Endodermal cell (in vitro differentiated cells): ENCODE results near the gene TIAL1. TPM values are rescaled to one million over a fixed set of nuclear protein-coding genes. Genes with fewer than 3 reads are reported as not detected.

Source experiments
- DNase-seq: peaks from one replicate; pipeline ENCODE4 v3.0.0-alpha.2; 2017
- H3K27ac ChIP-seq: 2 replicates; pipeline ENCODE4 v1.5.1; 2013; ENCODE audit warnings: mild to moderate bottlenecking, low read depth, low read length, moderate library complexity
- H3K27me3 ChIP-seq: 2 replicates; pipeline ENCODE4 v1.6.1; 2013; ENCODE audit warnings: mild to moderate bottlenecking, low read length, moderate library complexity; ENCODE audit not compliant: insufficient read depth, control insufficient read depth, poor library complexity, severe bottlenecking
- H3K36me3 ChIP-seq: 2 replicates; pipeline ENCODE4 v1.7.0; 2013; ENCODE audit warnings: mild to moderate bottlenecking, low read length, moderate library complexity; ENCODE audit not compliant: control insufficient read depth, insufficient read depth
- H3K4me1 ChIP-seq: one replicate; pipeline ENCODE4 v1.7.0; 2013; ENCODE audit warnings: low read length; ENCODE audit not compliant: control insufficient read depth, insufficient read depth
- H3K4me3 ChIP-seq: 2 replicates; pipeline ENCODE4 v1.5.1; 2013; ENCODE audit warnings: mild to moderate bottlenecking, low read length, moderate library complexity
- H3K9ac ChIP-seq: 2 replicates; pipeline ENCODE4 v1.6.1; 2013; ENCODE audit warnings: mild to moderate bottlenecking, low read length, moderate library complexity; ENCODE audit not compliant: poor library complexity, severe bottlenecking; ENCODE audit errors: extremely low read depth
- H3K9me3 ChIP-seq: 2 replicates; pipeline ENCODE4 v1.6.1; 2013; ENCODE audit warnings: mild to moderate bottlenecking, low read length, moderate library complexity; ENCODE audit not compliant: control insufficient read depth
- H3K27ac Mint-ChIP-seq: 2 replicates; pipeline ENCODE4 v1.8.0; 2020; ENCODE audit warnings: mixed read lengths
- H3K27me3 Mint-ChIP-seq: 2 replicates; pipeline ENCODE4 v1.8.0; 2021; ENCODE audit warnings: mild to moderate bottlenecking, mixed read lengths; ENCODE audit not compliant: insufficient read depth
- H3K36me3 Mint-ChIP-seq: 2 replicates; pipeline ENCODE4 v1.8.0; 2020; ENCODE audit warnings: low read depth, mixed read lengths
- H3K4me1 Mint-ChIP-seq: 2 replicates; pipeline ENCODE4 v1.8.0; 2020; ENCODE audit warnings: mixed read lengths
- H3K4me3 Mint-ChIP-seq: 2 replicates; pipeline ENCODE4 v1.8.0; 2020; ENCODE audit warnings: mild to moderate bottlenecking, moderate library complexity, mixed read lengths
- H3K9me3 Mint-ChIP-seq: 2 replicates; pipeline ENCODE4 v1.8.0; 2020; ENCODE audit warnings: mild to moderate bottlenecking, mixed read lengths
- CTCF ChIP-seq: fragments of 200-600 bp; sonication (generic); conservative IDR thresholded peaks from 2 replicates; pipeline ENCODE4 v1.5.0; 2021; ENCODE audit warnings: antibody characterized with exemption, mild to moderate bottlenecking
- WGBS, 2 experiments: methylation state at CpG; one replicate each; pipeline versions ENCODE4 v1.1.5 to v1.1.7; 2013; ENCODE audit warnings: missing lambda C conversion rate in 2 of 2, mixed read lengths in 1 of 2; ENCODE audit not compliant: insufficient coverage in 1 of 2, insufficient read length in 1 of 2; 5-methylcytosine and 5-hydroxymethylcytosine counted together
- total RNA-seq, 2 donors: library from RNA; stranded (reverse); fragmentation: NEBNext Ultra II Directional in 1 of 2; extraction: Animal tissue kit (Norgen Biotek cat#: 25700) in 1 of 2; gene quantifications; 2 replicates in 1 of 2; 3 replicates in 1 of 2; pipeline ENCODE4 v1.2.1, GENCODE V29; 2021

The TIAL1 gene
- total RNA-seq, 2 donors from 2014 or later = 156 to 176 TPM

DNA sequence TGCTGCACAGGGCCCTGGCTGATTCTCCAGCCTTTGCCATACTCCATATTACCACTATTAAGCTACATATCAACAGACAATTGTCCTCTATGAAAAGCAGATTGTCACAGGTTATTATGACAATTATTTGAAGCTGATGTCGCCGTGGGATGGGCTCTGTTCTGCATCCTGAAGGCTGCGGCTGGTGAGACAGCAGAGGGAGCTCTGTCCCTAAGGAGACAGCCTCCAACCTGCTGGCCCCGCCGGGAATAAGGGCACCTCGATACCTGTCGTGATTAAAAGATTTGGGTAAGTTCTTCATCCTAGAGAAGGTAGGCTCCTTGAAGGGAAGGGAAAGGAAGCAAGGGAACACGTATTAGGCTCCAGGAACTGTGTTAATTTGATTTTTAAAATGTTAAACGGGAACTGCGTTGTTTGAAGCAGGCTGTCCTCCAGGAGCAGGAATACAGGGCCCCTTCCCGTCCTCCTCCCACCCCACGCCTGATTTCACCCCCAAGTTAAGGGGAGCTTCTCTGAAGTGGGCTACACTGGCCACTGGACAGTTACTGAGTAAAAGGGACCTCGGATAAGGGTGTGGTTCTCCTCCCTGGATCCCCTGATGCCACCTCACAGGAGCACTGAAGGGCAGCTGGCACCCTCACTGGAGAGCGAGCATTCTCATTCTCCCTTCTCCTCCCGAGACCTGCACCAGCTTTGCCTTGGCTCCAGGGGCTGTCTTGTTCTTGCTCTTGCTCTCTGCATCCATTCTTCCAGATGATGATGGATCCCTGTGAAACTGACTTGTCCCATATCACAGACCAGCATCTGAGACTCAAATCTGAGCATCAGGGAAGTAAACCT, 11.8 kb upstream of the TIAL1 start:
- 47 to 50% methylated on average over 14 to 15 of the region's 15 CpGs for WGBS, 2 experiments

DNA sequence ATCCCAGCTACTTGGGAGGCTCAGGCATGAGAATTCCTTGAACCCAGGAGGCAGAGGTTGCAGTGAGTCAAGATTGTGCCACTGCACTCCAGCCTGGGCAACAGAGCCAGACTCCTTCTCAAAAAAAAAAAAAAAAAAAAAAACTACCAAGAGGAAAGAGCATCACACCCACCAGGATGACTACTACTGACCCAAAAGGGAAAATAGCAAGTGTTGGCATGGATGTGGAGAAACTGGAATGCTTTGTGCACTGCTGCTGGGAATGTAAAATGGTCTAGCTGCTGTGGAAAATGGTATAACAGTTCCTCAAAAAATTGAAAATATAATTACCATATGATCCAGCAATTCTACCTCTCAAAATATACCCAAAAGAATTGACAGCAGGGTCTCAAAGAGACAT, 7.7 kb upstream of the TIAL1 start:
- Mint-ChIP-seq H3K36me3 (no peaks in the 10 kb centered on the region), H3K27ac (no peak overlapping the region), H3K27me3 (peaks cover 6% of the 10 kb centered on the region), H3K9me3 (no peaks in the 10 kb centered on the region), H3K4me3 (no peak overlapping the region), H3K4me1 (peaks cover 2% of the 10 kb centered on the region)
- Histone ChIP-seq H3K36me3 (no peaks in the 10 kb centered on the region), H3K4me1 (no peaks in the 10 kb centered on the region), H3K4me3 (no peak overlapping the region), H3K27ac (no peak overlapping the region), H3K9me3 (no peaks in the 10 kb centered on the region), H3K9ac (no peak overlapping the region), H3K27me3 (no peaks in the 10 kb centered on the region)
- TF ChIP-seq CTCF = no peak
- no peak for DNase-seq

More for the DNA sequence above, 11.8 kb upstream of the TIAL1 start:
- Histone ChIP-seq H3K27me3 (no peaks in the 10 kb centered on the region), H3K27ac (no peak overlapping the region), H3K4me1 (no peaks in the 10 kb centered on the region), H3K36me3 (no peaks in the 10 kb centered on the region), H3K4me3 (no peak overlapping the region), H3K9me3 (peaks cover 10% of the 10 kb centered on the region), H3K9ac (no peak overlapping the region)
- Mint-ChIP-seq H3K27me3 (peaks cover 8% of the 10 kb centered on the region), H3K9me3 (peaks cover 10% of the 10 kb centered on the region), H3K4me3 (no peak overlapping the region), H3K4me1 (peaks cover 2% of the 10 kb centered on the region), H3K27ac (no peak overlapping the region), H3K36me3 (peaks cover 2% of the 10 kb centered on the region)
- peak; percentile 87 for TF ChIP-seq CTCF
- DNase-seq = peak; percentile 83

GRCh38 chr10:119602241-119603095, 5.7 kb upstream of the TIAL1 start:
- Mint-ChIP-seq H3K4me3 (no peak overlapping the region), H3K27me3 (no peaks in the 10 kb centered on the region), H3K36me3 (peaks cover 6% of the 10 kb centered on the region), H3K27ac (no peak overlapping the region), H3K4me1 (no peaks in the 10 kb centered on the region), H3K9me3 (peaks cover 5% of the 10 kb centered on the region)
- H3K27me3 ChIP-seq = no peaks in the 10 kb centered on the region
- H3K9ac ChIP-seq = no peak overlapping the region
- TF ChIP-seq CTCF = peak; percentile 74
- no peak overlapping the region for H3K4me3 ChIP-seq
- no peaks in the 10 kb centered on the region for H3K4me1 ChIP-seq
- DNase-seq = peak; percentile 77
- H3K27ac ChIP-seq = no peak overlapping the region
- peaks cover 7% of the 10 kb centered on the region for H3K9me3 ChIP-seq
- H3K36me3 ChIP-seq = no peaks in the 10 kb centered on the region
- 55 to 85% methylated on average over 1 to 2 of the region's 2 CpGs for WGBS, 2 experiments
